CD4-positive, alpha-beta T cell treated with Interleukin-21 for 1 hour (primary cell): ENCODE data around the gene CXCL16.

ENCODE experiments used
- DNase-seq: peaks from one replicate; pipeline ENCODE4 v3.0.0-alpha.2; 2020

CXCL16 gene

GRCh38 chr17:4748686-4749085 is 9.0 kb upstream of the CXCL16 start:
- DNase-seq = no peak

- DNase-seq = peak; percentile 44
Observed at GRCh38 chr17:4747847-4748246, 8.1 kb upstream of the CXCL16 start.

- no peak for DNase-seq
Observed at GRCh38 chr17:4744999-4745969, 5.6 kb upstream of the CXCL16 start.

- DNase-seq = no peak
Observed at GRCh38 chr17:4743898-4744297, 4.2 kb upstream of the CXCL16 start.

- DNase-seq = no peak
Observed at GRCh38 chr17:4743216-4743615, 3.5 kb upstream of the CXCL16 start.

- DNase-seq = no peak
Observed at GRCh38 chr17:4742629-4743028, 2.9 kb upstream of the CXCL16 start.

GRCh38 chr17:4742133-4742532 is 2.4 kb upstream of the CXCL16 start:
- DNase-seq = no peak

GRCh38 chr17:4741544-4741943 is 1.8 kb upstream of the CXCL16 start:
- DNase-seq = no peak

GRCh38 chr17:4740584-4740983 is 856 bp upstream of the CXCL16 start:
- DNase-seq = no peak

GRCh38 chr17:4740025-4740351 is 260 bp upstream of the CXCL16 start:
- no peak for DNase-seq

- DNase-seq = peak; percentile 39
Observed at GRCh38 chr17:4738136-4739121, 1.3 kb downstream of the CXCL16 start.

- peak; percentile 28 for DNase-seq
Observed at GRCh38 chr17:4735876-4736651, 3.7 kb downstream of the CXCL16 start.

- DNase-seq = no peak
Observed at GRCh38 chr17:4734857-4735475, 4.8 kb downstream of the CXCL16 start.

- peak; percentile 40 for DNase-seq
Observed at GRCh38 chr17:4733073-4733531, 6.6 kb downstream of the CXCL16 start.

- DNase-seq = no peak
Observed at GRCh38 chr17:4728124-4728523, 11.6 kb downstream of the CXCL16 start.

GRCh38 chr17:4725646-4726310 is 13.9 kb downstream of the CXCL16 start:
- no peak for DNase-seq

GRCh38 chr17:4724650-4725049 is 15.1 kb downstream of the CXCL16 start:
- no peak for DNase-seq

- no peak for DNase-seq
Observed at GRCh38 chr17:4722678-4723240, 17.0 kb downstream of the CXCL16 start.

GRCh38 chr17:4721203-4722135 is 18.3 kb downstream of the CXCL16 start:
- DNase-seq = no peak

- DNase-seq = no peak
Observed at GRCh38 chr17:4720787-4721186, 18.9 kb downstream of the CXCL16 start.
